ENCODE data around the gene EIF2S3B.

EIF2S3B gene

GRCh38 chr12:10554756-10555481 lies 49.2 kb downstream of the EIF2S3B start:
- DNase-seq = no peak

- no peak for DNase-seq
These were observed 51.6 kb downstream of the EIF2S3B start for GRCh38 chr12:10557329-10557728.

- no peak for DNase-seq
These were observed 52.1 kb downstream of the EIF2S3B start for GRCh38 chr12:10557766-10558165.
